HUES64 (cell line): ENCODE results near the gene REEP6.

ENCODE experiments used
- H3K27ac ChIP-seq: 2 replicates; pipeline ENCODE4 v1.7.0; 2013; ENCODE audit warnings: low read depth, low read length, inconsistent platforms
- H3K27me3 ChIP-seq: 2 replicates; pipeline ENCODE4 v1.6.1; 2013; ENCODE audit warnings: mild to moderate bottlenecking, low read length; ENCODE audit not compliant: insufficient read depth
- H3K36me3 ChIP-seq: 2 replicates; pipeline ENCODE4 v1.6.1; 2013; ENCODE audit warnings: mild to moderate bottlenecking, low read length; ENCODE audit not compliant: insufficient read depth
- H3K4me1 ChIP-seq: 2 replicates; pipeline ENCODE4 v1.6.1; 2013; ENCODE audit warnings: mild to moderate bottlenecking, low read length, moderate library complexity; ENCODE audit not compliant: insufficient read depth
- H3K4me3 ChIP-seq: 2 replicates; pipeline ENCODE4 v1.5.1; 2013; ENCODE audit warnings: mild to moderate bottlenecking, low read length, moderate library complexity
- H3K9ac ChIP-seq: 2 replicates; pipeline ENCODE4 v1.6.1; 2013; ENCODE audit warnings: mild to moderate bottlenecking, low read depth, low read length
- H3K9me3 ChIP-seq: 2 replicates; pipeline ENCODE4 v1.6.1; 2013; ENCODE audit warnings: low read depth, low read length; ENCODE audit not compliant: insufficient read depth
- WGBS: fragments of 150-250, 120-280 bp; methylation state at CpG from one replicate; pipeline ENCODE4 v1.1.7; 2013; ENCODE audit warnings: missing lambda C conversion rate; 5-methylcytosine and 5-hydroxymethylcytosine counted together

REEP6 gene

GRCh38 chr19:1507192-1507660 is 16.2 kb downstream of the REEP6 start:
- H3K9ac ChIP-seq: no peak overlapping the region
- H3K27me3 ChIP-seq: peaks cover 45% of the 10 kb centered on the region
- H3K9me3 ChIP-seq: no peaks in the 10 kb centered on the region
- H3K4me3 ChIP-seq: peak overlapping the region; percentile 63; the same call in 1 of the 2 replicates
- no peak overlapping the region for H3K27ac ChIP-seq
- H3K4me1 ChIP-seq: no peaks in the 10 kb centered on the region
- WGBS: 73% methylated on average over 23 of the region's 23 CpGs
- no peaks in the 10 kb centered on the region for H3K36me3 ChIP-seq

GRCh38 chr19:1507763-1508506 is 17.0 kb downstream of the REEP6 start:
- Histone ChIP-seq H3K4me3 (peak overlapping the region; percentile 63), H3K9me3 (no peaks in the 10 kb centered on the region), H3K27me3 (peaks cover 44% of the 10 kb centered on the region), H3K27ac (peak overlapping the region; percentile 77), H3K4me1 (no peaks in the 10 kb centered on the region), H3K36me3 (no peaks in the 10 kb centered on the region), H3K9ac (peak overlapping the region; percentile 51)
- WGBS: 1% methylated on average over 46 of the region's 46 CpGs

DNA sequence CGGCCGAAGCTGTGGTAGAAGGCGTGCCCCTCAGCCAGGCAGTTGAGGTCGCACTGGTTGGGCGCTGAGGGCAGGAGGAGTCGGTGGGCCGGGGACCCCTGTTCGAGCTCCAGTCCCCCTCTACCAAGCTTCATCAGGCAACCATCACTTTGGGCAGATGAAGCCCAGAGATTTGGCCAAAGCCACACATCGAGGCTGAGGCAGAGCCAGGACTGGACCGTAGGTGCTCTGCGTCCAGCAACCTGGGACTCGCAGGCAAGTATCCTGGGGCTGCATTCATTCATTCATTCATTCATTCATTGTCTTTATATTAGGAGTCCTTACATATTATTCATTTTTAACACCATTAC is 17.5 kb downstream of the REEP6 start:
- Histone ChIP-seq H3K9me3 (no peaks in the 10 kb centered on the region), H3K4me3 (peak overlapping the region; percentile 43), H3K27ac (no peak overlapping the region), H3K9ac (no peak overlapping the region), H3K36me3 (no peaks in the 10 kb centered on the region), H3K4me1 (no peaks in the 10 kb centered on the region), H3K27me3 (peaks cover 42% of the 10 kb centered on the region)
- WGBS: 30% methylated on average over 12 of the region's 12 CpGs

DNA sequence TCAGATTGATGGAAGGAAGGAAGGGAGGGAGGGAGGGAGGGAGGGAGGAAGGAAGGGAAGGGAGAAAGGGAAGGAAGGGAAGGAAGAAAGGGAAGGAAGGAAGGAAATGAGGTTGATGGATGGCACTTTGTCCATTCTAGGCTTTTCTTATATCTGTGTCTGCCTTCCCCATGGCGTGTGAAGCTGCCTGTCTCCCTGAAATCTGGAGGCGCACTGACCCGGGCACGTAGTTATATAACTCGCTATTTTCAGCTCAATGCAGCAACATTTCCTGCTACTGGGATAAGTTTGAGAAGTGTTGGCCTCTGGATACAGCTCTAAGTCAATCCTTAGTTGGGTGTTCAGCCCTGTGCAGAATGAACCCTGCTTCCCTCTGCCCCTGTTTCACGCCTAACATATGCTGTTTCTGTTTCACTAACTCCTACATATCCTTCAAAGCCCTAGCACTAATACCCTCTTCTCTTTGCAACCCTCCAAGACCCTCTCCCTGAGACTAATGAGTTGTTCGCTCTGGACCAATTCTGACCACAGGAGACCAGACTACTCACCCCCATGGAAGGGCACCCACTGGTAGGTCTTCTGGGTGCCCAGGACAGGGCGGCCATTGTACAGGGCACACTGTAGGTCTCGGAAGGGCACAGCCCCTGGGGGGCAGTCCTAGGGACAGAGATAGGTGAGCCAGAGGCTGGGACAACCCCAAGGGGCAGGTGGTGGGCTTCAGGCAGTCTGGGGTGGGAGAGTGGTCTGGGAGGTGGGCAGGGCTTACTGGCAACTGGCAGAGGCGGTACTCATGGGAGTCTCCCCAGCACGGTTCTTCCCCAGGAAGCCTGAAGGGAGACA is 18.8 kb downstream of the REEP6 start:
- 69% methylated on average over 11 of the region's 11 CpGs for WGBS
- H3K36me3 ChIP-seq: no peaks in the 10 kb centered on the region
- no peak overlapping the region; the same call in 1 of the 2 replicates for H3K9ac ChIP-seq
- H3K9me3 ChIP-seq: no peaks in the 10 kb centered on the region
- H3K27me3 ChIP-seq: peaks cover 43% of the 10 kb centered on the region
- no peaks in the 10 kb centered on the region for H3K4me1 ChIP-seq
- no peak overlapping the region for H3K27ac ChIP-seq
- no peak overlapping the region for H3K4me3 ChIP-seq

DNA sequence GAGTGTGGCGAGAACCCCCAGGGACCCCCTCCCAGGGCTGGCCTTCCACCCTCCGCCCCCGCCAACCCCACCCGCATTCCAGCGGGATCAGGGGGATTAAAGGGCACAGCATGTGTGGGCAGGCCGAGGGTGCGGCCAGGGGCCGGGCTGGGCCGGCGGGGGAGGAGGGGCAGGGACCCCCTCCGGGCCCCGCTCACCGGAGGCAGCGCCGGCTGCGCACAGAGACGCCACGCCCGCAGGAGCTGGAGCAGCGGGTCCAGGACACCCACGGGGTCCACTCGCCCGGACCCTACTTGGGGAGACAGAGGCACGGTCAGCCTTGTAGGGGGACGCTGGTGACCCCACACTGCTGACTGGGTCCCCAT is 19.4 kb downstream of the REEP6 start:
- H3K27me3 ChIP-seq: peaks cover 48% of the 10 kb centered on the region
- H3K9me3 ChIP-seq: no peaks in the 10 kb centered on the region
- no peak overlapping the region for H3K9ac ChIP-seq
- H3K36me3 ChIP-seq: no peaks in the 10 kb centered on the region
- H3K27ac ChIP-seq: no peak overlapping the region
- H3K4me3 ChIP-seq: no peak overlapping the region
- no peaks in the 10 kb centered on the region for H3K4me1 ChIP-seq
- WGBS: 23% methylated on average over 25 of the region's 25 CpGs

- WGBS: 51% methylated on average over 9 of the region's 9 CpGs
Measured at GRCh38 chr19:1510807-1511206, 19.8 kb downstream of the REEP6 start.

GRCh38 chr19:1511318-1512317 is 20.6 kb downstream of the REEP6 start:
- Histone ChIP-seq H3K9ac (no peak overlapping the region), H3K27ac (no peak overlapping the region), H3K4me1 (no peaks in the 10 kb centered on the region), H3K27me3 (peaks cover 50% of the 10 kb centered on the region), H3K9me3 (no peaks in the 10 kb centered on the region), H3K36me3 (no peaks in the 10 kb centered on the region), H3K4me3 (no peak overlapping the region)
- 67% methylated on average over 22 of the region's 22 CpGs for whole genome bisulfite sequencing

More at GRCh38 chr19:1510807-1511206, 19.8 kb downstream of the REEP6 start:
- H3K9ac ChIP-seq: no peak overlapping the region
- no peaks in the 10 kb centered on the region for H3K36me3 ChIP-seq
- no peaks in the 10 kb centered on the region for H3K9me3 ChIP-seq
- H3K4me1 ChIP-seq: no peaks in the 10 kb centered on the region
- H3K27ac ChIP-seq: no peak overlapping the region
- H3K27me3 ChIP-seq: peaks cover 50% of the 10 kb centered on the region
- H3K4me3 ChIP-seq: no peak overlapping the region

DNA sequence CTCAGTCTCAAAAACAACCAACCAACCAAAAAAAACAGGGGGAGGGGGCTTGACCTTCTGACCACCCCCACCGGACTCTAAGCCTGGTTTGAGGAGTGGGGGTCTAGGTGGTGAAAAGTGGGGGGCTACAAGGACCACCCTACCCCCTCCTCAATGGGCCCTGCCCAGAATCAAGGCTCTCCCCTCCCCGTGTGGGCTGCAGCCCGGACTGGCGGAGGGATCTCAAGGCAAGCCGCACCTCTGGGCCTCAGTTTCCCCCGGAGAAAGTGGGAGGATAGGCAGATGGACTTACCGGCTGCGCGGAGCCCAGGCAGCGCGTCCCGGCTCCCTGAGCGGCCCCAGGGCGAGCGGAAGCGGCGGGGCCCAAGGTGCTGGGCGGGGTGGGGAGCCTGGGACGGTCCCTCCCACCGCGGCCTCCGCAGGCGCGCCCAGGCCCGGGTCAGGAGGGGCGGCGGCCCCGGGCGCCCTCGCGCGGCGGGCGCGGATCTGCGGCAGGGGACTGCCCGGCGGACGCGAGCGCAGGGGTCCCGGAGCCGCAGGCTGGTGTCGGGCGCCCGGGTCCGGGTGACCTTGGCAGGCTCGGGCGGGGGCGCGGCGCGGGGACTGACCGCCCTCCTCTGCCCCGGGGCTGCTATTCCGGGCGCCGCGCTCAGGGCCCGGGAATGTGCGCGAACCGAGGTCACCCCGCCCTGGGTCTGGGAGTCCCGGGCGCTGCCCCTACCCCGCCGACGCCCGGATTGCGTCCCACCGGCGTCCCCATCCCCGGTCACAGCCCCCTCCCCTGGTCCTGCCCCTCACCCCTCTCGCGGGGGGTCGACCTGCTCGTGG is 21.9 kb downstream of the REEP6 start, which contains the start of gene ADAMTSL5:
TSS of gene ADAMTSL5 (minus strand) at position 349 of the 828 bp plus-strand sequence. CDS start 2,076 bp downstream, outside the sequence.
- Histone ChIP-seq H3K9ac (no peak within 1 kb of the TSS), H3K27ac (no peak within 1 kb of the TSS), H3K36me3 (no peaks in the 10 kb centered on the region), H3K27me3 (peaks cover 50% of the 10 kb centered on the region), H3K4me3 (peak within 1 kb of the TSS; percentile 39), H3K4me1 (no peaks in the 10 kb centered on the region), H3K9me3 (no peaks in the 10 kb centered on the region)
- WGBS: 4% methylated on average over 77 of the region's 78 CpGs

DNA sequence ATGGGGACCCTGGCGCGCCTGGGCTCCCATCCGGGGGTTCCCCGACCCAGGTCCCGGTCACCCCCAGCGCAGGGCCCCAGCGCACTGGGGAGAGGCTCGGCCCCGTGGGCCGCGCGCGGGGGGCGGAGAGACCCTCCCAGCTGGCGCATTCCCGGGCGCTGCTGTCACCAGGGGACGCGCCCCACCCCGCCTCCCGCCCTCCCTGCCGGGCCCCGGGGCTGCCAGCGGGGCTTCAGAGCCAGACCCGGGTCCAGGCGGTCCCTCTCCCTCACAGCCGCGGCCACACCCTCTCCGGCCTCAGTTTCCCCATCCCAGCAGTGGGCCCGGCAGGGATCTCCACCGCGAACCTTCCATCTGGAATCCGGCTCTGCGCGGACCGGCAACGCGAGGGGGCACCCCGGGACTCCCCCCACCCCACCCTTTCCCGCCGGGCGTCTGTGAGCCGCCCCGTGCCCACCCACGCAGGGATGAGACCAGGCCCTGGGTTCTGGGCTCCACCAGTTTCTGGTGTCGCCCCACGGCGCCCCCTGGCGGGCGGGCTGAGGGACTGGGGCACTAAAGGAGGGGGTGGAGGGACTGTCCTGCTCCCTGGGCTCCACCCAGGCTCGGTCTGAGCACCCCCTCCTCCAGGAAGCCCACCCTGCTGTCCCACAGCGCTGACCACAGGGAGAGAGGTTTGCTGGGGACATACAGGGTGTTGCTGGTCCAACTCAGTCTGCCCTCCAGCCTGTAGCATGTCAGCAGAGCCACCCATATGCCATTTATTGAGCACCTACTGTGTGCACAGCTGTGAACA is 22.7 kb downstream of the REEP6 start:
- Histone ChIP-seq H3K9ac (no peak overlapping the region), H3K27ac (no peak overlapping the region), H3K4me3 (peak overlapping the region; percentile 39), H3K4me1 (no peaks in the 10 kb centered on the region), H3K36me3 (no peaks in the 10 kb centered on the region), H3K27me3 (peaks cover 50% of the 10 kb centered on the region), H3K9me3 (no peaks in the 10 kb centered on the region)
- WGBS: 20% methylated on average over 51 of the region's 52 CpGs
